Measurements from ENCODE around the gene SORCS2.

Gene SORCS2

DNA sequence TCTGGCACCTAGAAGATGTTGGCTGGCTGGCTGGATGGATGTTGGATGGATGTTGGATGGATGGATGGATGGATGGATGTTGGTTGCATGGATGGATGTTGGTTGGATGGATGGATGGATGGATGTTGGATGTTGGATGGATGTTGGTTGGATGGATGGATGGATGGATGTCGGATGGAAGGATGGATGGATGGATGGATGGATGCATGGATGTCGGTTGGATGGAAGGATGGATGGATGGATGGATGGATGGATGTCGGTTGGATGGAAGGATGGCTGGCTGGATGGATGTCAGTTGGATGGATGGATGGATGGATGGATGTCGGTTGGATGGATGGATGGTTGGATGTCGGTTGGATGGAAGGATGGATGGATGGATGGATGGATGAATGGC, 145.7 kb downstream of the SORCS2 start:
- TF ChIP-seq, protein P1, sequence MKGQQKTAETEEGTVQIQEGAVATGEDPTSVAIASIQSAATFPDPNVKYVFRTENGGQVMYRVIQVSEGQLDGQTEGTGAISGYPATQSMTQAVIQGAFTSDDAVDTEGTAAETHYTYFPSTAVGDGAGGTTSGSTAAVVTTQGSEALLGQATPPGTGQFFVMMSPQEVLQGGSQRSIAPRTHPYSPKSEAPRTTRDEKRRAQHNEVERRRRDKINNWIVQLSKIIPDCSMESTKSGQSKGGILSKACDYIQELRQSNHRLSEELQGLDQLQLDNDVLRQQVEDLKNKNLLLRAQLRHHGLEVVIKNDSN (IDR thresholded peaks at IDR 0.05) = no peak
- TF ChIP-seq EGR1 (IDR thresholded peaks at IDR 0.05) (no peak), TEAD4 (IDR thresholded peaks at IDR 0.05) (no peak), TAF1 (IDR thresholded peaks at IDR 0.05; ENCODE audit: low read depth) (no peak), NFIC (IDR thresholded peaks at IDR 0.05) (no peak), CEBPB (IDR thresholded peaks at IDR 0.05) (no peak), CREB1 (IDR thresholded peaks at IDR 0.05; ENCODE audit: low read depth) (no peak), ZBTB7A (IDR thresholded peaks at IDR 0.05; ENCODE audit: low read depth) (no peak), TCF12 (IDR thresholded peaks at IDR 0.05; ENCODE audit: low read depth) (no peak), YY1 (IDR thresholded peaks at IDR 0.05; ENCODE audit: low read depth) (no peak), EP300 (IDR thresholded peaks at IDR 0.05; ENCODE audit: borderline replicate concordance) (no peak), RAD21 (IDR thresholded peaks at IDR 0.05; ENCODE audit: low read depth) (no peak), FOXM1 (IDR thresholded peaks at IDR 0.05; ENCODE audit: borderline replicate concordance, low read depth) (no peak)
- TF ChIP-seq, protein P2, sequence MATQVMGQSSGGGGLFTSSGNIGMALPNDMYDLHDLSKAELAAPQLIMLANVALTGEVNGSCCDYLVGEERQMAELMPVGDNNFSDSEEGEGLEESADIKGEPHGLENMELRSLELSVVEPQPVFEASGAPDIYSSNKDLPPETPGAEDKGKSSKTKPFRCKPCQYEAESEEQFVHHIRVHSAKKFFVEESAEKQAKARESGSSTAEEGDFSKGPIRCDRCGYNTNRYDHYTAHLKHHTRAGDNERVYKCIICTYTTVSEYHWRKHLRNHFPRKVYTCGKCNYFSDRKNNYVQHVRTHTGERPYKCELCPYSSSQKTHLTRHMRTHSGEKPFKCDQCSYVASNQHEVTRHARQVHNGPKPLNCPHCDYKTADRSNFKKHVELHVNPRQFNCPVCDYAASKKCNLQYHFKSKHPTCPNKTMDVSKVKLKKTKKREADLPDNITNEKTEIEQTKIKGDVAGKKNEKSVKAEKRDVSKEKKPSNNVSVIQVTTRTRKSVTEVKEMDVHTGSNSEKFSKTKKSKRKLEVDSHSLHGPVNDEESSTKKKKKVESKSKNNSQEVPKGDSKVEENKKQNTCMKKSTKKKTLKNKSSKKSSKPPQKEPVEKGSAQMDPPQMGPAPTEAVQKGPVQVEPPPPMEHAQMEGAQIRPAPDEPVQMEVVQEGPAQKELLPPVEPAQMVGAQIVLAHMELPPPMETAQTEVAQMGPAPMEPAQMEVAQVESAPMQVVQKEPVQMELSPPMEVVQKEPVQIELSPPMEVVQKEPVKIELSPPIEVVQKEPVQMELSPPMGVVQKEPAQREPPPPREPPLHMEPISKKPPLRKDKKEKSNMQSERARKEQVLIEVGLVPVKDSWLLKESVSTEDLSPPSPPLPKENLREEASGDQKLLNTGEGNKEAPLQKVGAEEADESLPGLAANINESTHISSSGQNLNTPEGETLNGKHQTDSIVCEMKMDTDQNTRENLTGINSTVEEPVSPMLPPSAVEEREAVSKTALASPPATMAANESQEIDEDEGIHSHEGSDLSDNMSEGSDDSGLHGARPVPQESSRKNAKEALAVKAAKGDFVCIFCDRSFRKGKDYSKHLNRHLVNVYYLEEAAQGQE (IDR thresholded peaks at IDR 0.05; ENCODE audit: low read depth) = no peak
- TF ChIP-seq, protein P3, sequence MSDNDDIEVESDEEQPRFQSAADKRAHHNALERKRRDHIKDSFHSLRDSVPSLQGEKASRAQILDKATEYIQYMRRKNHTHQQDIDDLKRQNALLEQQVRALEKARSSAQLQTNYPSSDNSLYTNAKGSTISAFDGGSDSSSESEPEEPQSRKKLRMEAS (IDR thresholded peaks at IDR 0.05) = no peak

DNA sequence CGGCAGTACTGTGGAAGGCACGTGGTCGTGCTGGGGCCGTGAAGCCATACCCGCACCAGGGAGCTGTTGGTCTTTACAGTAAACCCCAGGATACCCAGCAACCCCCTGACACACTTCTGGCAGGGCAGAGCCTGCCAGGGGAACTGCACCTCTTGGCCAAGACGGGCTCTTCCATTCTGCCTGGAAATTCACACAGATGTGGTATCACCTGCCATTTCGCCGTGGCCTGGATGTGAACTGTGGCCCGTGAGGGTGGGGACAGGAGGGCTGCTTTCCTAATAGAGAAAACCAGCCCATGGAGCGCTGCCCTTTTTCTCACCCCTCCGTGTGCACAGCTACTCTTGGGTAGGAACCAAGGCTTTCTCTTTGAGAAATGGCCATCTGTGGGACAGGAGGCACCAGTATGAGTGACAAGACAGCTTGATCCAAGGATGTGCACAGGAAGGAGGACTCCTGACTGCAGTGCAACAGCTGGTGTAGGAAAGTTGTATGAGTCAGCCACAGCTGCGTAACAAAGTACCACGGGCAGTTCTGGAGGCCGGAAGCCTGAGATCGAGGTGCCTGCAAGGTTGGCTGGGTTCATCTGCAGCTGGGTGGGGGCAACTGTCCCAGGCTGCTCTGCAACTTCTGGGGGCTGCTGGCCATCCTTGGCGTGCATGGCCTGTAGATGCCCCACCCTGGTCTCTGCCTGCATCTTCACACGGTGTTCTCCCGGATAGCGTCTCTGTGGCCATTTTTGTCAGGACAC, 146.7 kb downstream of the SORCS2 start:
- TF ChIP-seq TAF1 (IDR thresholded peaks at IDR 0.05; ENCODE audit: low read depth) (no peak), CEBPB (IDR thresholded peaks at IDR 0.05) (no peak)

DNA sequence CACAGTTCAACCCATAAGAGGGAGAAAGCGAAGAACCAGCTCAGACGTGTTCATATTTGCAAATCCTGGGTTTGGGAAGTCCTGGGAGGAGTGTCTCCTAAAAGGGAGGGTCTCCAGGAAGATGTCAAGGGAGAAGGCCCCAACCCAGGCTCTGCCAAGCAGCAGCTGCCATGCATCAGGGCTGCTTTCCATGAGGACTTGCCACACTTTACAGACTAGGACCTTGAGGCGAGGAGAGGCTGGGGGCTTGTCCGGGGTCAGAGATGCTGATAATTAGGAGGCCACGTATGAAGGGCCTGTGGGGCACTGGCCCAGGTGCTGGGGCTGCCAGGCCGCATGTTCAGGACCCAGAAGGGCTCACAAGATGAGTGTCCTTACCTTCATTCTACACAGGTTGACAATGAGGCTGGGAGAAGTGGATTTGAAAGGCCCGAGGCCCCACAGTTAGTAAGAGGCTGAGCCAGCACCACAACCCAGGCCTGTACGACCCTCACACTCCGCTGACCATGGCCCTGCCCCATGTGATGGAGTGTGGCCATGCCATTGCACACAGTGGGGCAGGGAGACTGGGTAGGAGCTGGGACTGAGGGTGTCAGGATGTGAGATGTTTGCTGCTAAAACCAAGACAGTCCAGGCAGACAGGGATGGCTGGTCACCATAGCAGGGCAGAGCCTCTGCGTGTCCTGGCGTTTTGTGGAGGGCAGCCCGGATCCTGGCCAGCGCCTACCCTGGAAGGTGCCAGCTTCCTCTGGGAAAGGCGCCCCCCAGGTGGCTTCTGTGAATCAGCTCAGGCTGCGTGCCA, 147.6 kb downstream of the SORCS2 start:
- no peak for TF ChIP-seq CEBPB (IDR thresholded peaks at IDR 0.05)
- no peak for TF ChIP-seq NFIC (IDR thresholded peaks at IDR 0.05)

DNA sequence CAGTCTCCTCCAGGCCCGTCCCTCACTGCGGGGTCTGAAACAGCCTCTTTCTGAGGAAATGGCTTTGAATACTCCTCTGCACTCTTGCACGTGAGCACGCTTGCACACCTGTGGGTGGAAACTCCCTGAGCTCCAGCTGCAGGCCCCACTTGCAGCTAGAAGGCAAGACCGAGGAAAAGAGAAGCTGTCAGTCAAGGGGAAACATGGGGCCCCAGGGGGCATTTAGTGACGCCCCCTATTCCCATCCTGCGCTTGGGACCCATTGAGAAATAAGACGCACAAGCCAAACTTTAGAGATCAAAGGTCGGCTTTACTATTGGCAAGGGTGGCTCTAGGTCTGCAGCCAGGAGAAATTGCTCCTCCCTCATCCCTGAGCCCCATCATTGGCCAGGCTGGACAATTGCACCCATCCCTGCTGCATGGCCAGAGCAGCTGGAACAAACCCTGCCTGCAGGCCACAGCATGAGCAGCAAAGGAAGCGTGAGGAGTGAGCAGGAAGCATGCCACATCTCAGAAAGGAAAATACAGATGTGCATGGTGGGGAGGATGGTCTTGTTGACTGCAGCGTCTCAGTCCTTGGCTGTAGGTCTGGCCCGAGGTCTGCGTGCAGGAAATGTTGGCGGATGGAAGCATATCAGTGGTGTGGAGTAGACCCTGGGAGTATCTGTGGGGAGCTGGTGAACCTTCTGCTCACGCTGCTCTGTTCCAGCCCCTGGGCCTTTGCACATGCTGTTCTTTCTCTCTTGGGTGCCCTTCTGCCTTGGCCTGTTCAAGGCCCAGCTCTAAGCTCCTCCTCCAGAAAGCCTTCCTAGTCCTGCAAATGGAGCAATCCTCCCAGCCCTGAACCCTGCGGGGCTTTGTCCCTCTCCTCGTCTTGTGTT, 148.5 kb downstream of the SORCS2 start:
- TF ChIP-seq, protein P1 (IDR thresholded peaks at IDR 0.05) = no peak
- TF ChIP-seq, protein P2 (IDR thresholded peaks at IDR 0.05; ENCODE audit: low read depth) = no peak
- TF ChIP-seq, protein P3 (IDR thresholded peaks at IDR 0.05) = no peak
- TF ChIP-seq CREB1 (IDR thresholded peaks at IDR 0.05; ENCODE audit: low read depth) (no peak), NFIC (IDR thresholded peaks at IDR 0.05) (no peak), EP300 (IDR thresholded peaks at IDR 0.05; ENCODE audit: borderline replicate concordance) (no peak), FOXM1 (IDR thresholded peaks at IDR 0.05; ENCODE audit: borderline replicate concordance, low read depth) (no peak), EGR1 (IDR thresholded peaks at IDR 0.05) (no peak)

DNA sequence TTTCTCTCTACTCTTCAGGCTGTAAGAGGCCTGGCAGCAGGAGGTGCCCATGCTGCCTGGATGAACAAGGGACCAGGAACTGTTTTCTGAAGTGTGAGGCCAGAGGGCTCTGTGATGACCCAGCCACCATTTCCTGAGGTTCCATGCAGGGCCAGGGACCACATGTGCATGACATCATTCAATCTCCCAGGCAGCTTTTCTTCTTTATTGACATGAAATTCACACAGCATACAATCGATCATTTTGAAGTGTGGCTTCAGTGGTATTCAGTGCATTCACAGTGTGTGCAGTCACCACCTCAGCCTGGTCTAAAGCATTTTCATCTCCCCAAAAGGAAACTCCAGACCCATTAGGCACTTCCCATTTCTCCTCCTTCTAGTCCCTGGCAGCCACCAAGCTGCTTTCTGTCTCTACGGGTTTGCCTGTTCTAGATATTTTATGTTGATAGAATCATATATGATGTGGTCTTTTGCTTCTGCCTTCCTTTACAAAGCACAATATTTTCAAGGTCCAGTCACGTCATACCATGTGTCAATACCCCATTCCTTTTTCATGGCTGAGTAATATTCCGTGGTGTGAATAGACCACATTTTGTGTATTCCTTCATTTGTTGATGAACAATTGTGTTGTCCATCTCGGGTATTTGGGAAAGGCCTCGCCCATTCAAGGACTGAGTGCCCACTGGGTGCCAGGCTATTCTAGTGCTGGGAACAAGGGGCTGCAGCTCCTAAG, 149.3 kb downstream of the SORCS2 start:
- TF ChIP-seq FOXM1 (IDR thresholded peaks at IDR 0.05; ENCODE audit: borderline replicate concordance, low read depth) (no peak), CREB1 (IDR thresholded peaks at IDR 0.05; ENCODE audit: low read depth) (no peak), TCF12 (IDR thresholded peaks at IDR 0.05; ENCODE audit: low read depth) (no peak), YY1 (IDR thresholded peaks at IDR 0.05; ENCODE audit: low read depth) (no peak), RAD21 (IDR thresholded peaks at IDR 0.05; ENCODE audit: low read depth) (no peak), TEAD4 (IDR thresholded peaks at IDR 0.05) (no peak), ZBTB7A (IDR thresholded peaks at IDR 0.05; ENCODE audit: low read depth) (no peak), CEBPB (IDR thresholded peaks at IDR 0.05) (no peak), TAF1 (IDR thresholded peaks at IDR 0.05; ENCODE audit: low read depth) (no peak), EGR1 (IDR thresholded peaks at IDR 0.05) (no peak), NFIC (IDR thresholded peaks at IDR 0.05) (no peak), EP300 (IDR thresholded peaks at IDR 0.05; ENCODE audit: borderline replicate concordance) (no peak)
- TF ChIP-seq, protein P1 (IDR thresholded peaks at IDR 0.05) = no peak
- TF ChIP-seq, protein P3 (IDR thresholded peaks at IDR 0.05) = no peak
- TF ChIP-seq, protein P2 (IDR thresholded peaks at IDR 0.05; ENCODE audit: low read depth) = no peak

Data from Ishikawa (cell line).